H9 (cell line): ENCODE measurements around the gene NHLRC4. TPM values are rescaled to one million over a fixed set of nuclear protein-coding genes. Genes with fewer than 3 reads are reported as not detected.

ENCODE experiments used
- DNase-seq: peaks from one replicate; pipeline ENCODE4 v3.0.0-alpha.2; 2017
- H2AFZ ChIP-seq: one replicate; pipeline ENCODE4 v1.6.1; 2013; ENCODE audit warnings: mild to moderate bottlenecking, low read length, control low read depth, moderate library complexity
- H2AK5ac ChIP-seq: 2 replicates; pipeline ENCODE4 v1.6.1; 2013; ENCODE audit warnings: low read length, control low read depth, mixed read lengths; ENCODE audit not compliant: insufficient read length
- H2BK120ac ChIP-seq: one replicate; pipeline ENCODE4 v1.6.1; 2013; ENCODE audit warnings: low read depth, mild to moderate bottlenecking, low read length, control low read depth, inconsistent platforms; ENCODE audit not compliant: poor library complexity, severe bottlenecking
- H2BK12ac ChIP-seq: 2 replicates; pipeline ENCODE4 v1.6.1; 2013; ENCODE audit warnings: low read length, control low read depth, mixed read lengths, low read depth; ENCODE audit not compliant: insufficient read length
- H2BK15ac ChIP-seq: 2 replicates; pipeline ENCODE4 v1.6.1; 2013; ENCODE audit warnings: low read depth, low read length, control low read depth
- H2BK20ac ChIP-seq: one replicate; pipeline ENCODE4 v1.6.1; 2013; ENCODE audit warnings: low read depth, mild to moderate bottlenecking, low read length, control low read depth, inconsistent platforms; ENCODE audit not compliant: poor library complexity, severe bottlenecking
- H2BK5ac ChIP-seq: 2 replicates; pipeline ENCODE4 v1.6.1; 2013; ENCODE audit warnings: low read length, control low read depth, mixed read lengths; ENCODE audit not compliant: insufficient read length
- H3K14ac ChIP-seq: 2 replicates; pipeline ENCODE4 v1.6.1; 2013; ENCODE audit warnings: low read length, control low read depth; ENCODE audit not compliant: insufficient read depth
- H3K18ac ChIP-seq: 2 replicates; pipeline ENCODE4 v1.6.1; 2013; ENCODE audit warnings: low read depth, mild to moderate bottlenecking, mixed read lengths, low read length, control low read depth; ENCODE audit not compliant: insufficient read length
- H3K23ac ChIP-seq: 2 replicates; pipeline ENCODE4 v1.6.1; 2013; ENCODE audit warnings: low read length, control low read depth, mixed read lengths, low read depth; ENCODE audit not compliant: insufficient read length
- H3K23me2 ChIP-seq: 2 replicates; pipeline ENCODE4 v1.6.1; 2013; ENCODE audit warnings: low read depth, mild to moderate bottlenecking, mixed read lengths, low read length, control low read depth; ENCODE audit not compliant: insufficient read length, poor library complexity, severe bottlenecking
- H3K27ac ChIP-seq: 2 replicates; pipeline ENCODE4 v1.5.1; 2013; ENCODE audit warnings: low read length, control low read depth, mixed read lengths, low read depth; ENCODE audit not compliant: insufficient read length
- H3K27me3 ChIP-seq: 2 replicates; pipeline ENCODE4 v1.6.1; 2013; ENCODE audit warnings: low read length, control low read depth, inconsistent platforms; ENCODE audit not compliant: insufficient read depth
- H3K4ac ChIP-seq: 2 replicates; pipeline ENCODE4 v1.6.1; 2013; ENCODE audit warnings: low read depth, mild to moderate bottlenecking, control low read depth, inconsistent platforms, low read length, moderate library complexity
- H3K4me1 ChIP-seq: 2 replicates; pipeline ENCODE4 v1.6.1; 2013; ENCODE audit warnings: low read length, control low read depth, inconsistent platforms; ENCODE audit not compliant: insufficient read depth
- H3K4me2 ChIP-seq: 2 replicates; pipeline ENCODE4 v1.6.1; 2013; ENCODE audit warnings: low read length, control low read depth, mixed read lengths; ENCODE audit not compliant: insufficient read length, insufficient read depth
- H3K56ac ChIP-seq: 2 replicates; pipeline ENCODE4 v1.6.1; 2013; ENCODE audit warnings: low read depth, mild to moderate bottlenecking, mixed read lengths, low read length, control low read depth; ENCODE audit not compliant: insufficient read length
- H3K79me1 ChIP-seq: 2 replicates; pipeline ENCODE4 v1.6.1; 2013; ENCODE audit warnings: low read depth, mild to moderate bottlenecking, moderate library complexity, low read length, control low read depth, inconsistent platforms; ENCODE audit not compliant: insufficient read depth, poor library complexity, severe bottlenecking
- H3K79me2 ChIP-seq: 2 replicates; pipeline ENCODE4 v1.6.1; 2013; ENCODE audit warnings: low read length, control low read depth, inconsistent platforms; ENCODE audit not compliant: insufficient read depth
- H3K9ac ChIP-seq: 2 replicates; pipeline ENCODE4 v1.6.1; 2013; ENCODE audit warnings: low read length, control low read depth, mixed read lengths; ENCODE audit not compliant: insufficient read length; ENCODE audit errors: extremely low read depth
- H3K9me3 ChIP-seq: one replicate; pipeline ENCODE4 v1.6.1; 2013; ENCODE audit warnings: low read depth, low read length, inconsistent platforms; ENCODE audit not compliant: control insufficient read depth
- H3T11ph ChIP-seq: one replicate; pipeline ENCODE4 v1.6.1; 2013; ENCODE audit warnings: mild to moderate bottlenecking, low read length, control low read depth, inconsistent platforms
- H4K20me1 ChIP-seq: one replicate; pipeline ENCODE4 v1.6.1; 2013; ENCODE audit not compliant: control insufficient read depth, insufficient read length, insufficient read depth
- H4K5ac ChIP-seq: 2 replicates; pipeline ENCODE4 v1.6.1; 2013; ENCODE audit warnings: low read depth, mild to moderate bottlenecking, mixed read lengths, low read length, control low read depth; ENCODE audit not compliant: insufficient read length
- H4K8ac ChIP-seq: replicated peaks from 2 replicates; pipeline ENCODE4 v1.6.1; 2013; ENCODE audit warnings: low read length, control low read depth, mixed read lengths, low read depth; ENCODE audit not compliant: insufficient read length
- H4K91ac ChIP-seq: 2 replicates; pipeline ENCODE4 v1.6.1; 2013; ENCODE audit warnings: low read depth, mild to moderate bottlenecking, moderate library complexity, mixed read lengths, low read length, control low read depth; ENCODE audit not compliant: insufficient read length
- H3K27ac Mint-ChIP-seq, 3 experiments: 2 replicates in 2 of 3; 3 replicates in 1 of 3; pipeline ENCODE4 v1.8.0; 2020 to 2021; ENCODE audit warnings: mixed read lengths in 3 of 3, mild to moderate bottlenecking in 1 of 3, moderate library complexity in 1 of 3
- H3K27me3 Mint-ChIP-seq: 2 replicates; pipeline ENCODE4 v1.8.0; 2021; ENCODE audit warnings: low read depth, mild to moderate bottlenecking, moderate library complexity, mixed read lengths
- H3K36me3 Mint-ChIP-seq, 3 experiments: 2 replicates in 2 of 3; 3 replicates in 1 of 3; pipeline ENCODE4 v1.8.0; 2020 to 2021; ENCODE audit warnings: low read depth in 3 of 3, mixed read lengths in 3 of 3; ENCODE audit not compliant: insufficient read depth in 1 of 3
- H3K4me1 Mint-ChIP-seq, 2 experiments: 2 replicates each; pipeline ENCODE4 v1.8.0; 2020; ENCODE audit warnings: mixed read lengths in 2 of 2
- H3K4me3 Mint-ChIP-seq, 2 experiments: 2 replicates in 1 of 2; 3 replicates in 1 of 2; pipeline ENCODE4 v1.8.0; 2020 to 2021; ENCODE audit warnings: mild to moderate bottlenecking in 2 of 2, mixed read lengths in 2 of 2, moderate library complexity in 1 of 2
- H3K9me3 Mint-ChIP-seq, 2 experiments: 2 replicates in 1 of 2; 3 replicates in 1 of 2; pipeline ENCODE4 v1.8.0; 2020; ENCODE audit warnings: mild to moderate bottlenecking in 2 of 2, mixed read lengths in 2 of 2, moderate library complexity in 1 of 2
- CTCF ChIP-seq: fragments of 200-600 bp; sonication (generic); conservative IDR thresholded peaks from 3 replicates; pipeline ENCODE4 v1.8.0; 2021; ENCODE audit warnings: antibody characterized with exemption, mild to moderate bottlenecking
- WGBS: extraction: QIAGEN DNeasy Blood & Tissue Kit; methylation state at CpG from one replicate; pipeline ENCODE4 v1.1.7; 2013; ENCODE audit warnings: missing lambda C conversion rate, low lambda C conversion rate, mixed read lengths; ENCODE audit not compliant: insufficient read length; ENCODE audit errors: extremely low coverage; 5-methylcytosine and 5-hydroxymethylcytosine counted together
- total RNA-seq: library from RNA; stranded (reverse); gene quantifications from 2 replicates; pipeline ENCODE4 v1.2.1, GENCODE V29; 2021

The NHLRC4 gene
- total RNA-seq, 1 experiment from 2014 or later, result 0.42 TPM

GRCh38 chr16:534856-535445 lies 31.9 kb upstream of the NHLRC4 start:
- Histone ChIP-seq H3K79me1 (no peaks in the 10 kb centered on the region), H3K4me1 (no peaks in the 10 kb centered on the region), H3K23me2 (no peaks in the 10 kb centered on the region), H2BK12ac (no peak overlapping the region), H2AFZ (no peak overlapping the region), H3K56ac (no peak overlapping the region), H2BK120ac (no peak overlapping the region), H4K8ac (no peak overlapping the region), H4K5ac (no peak overlapping the region), H4K91ac (no peak overlapping the region), H3K27me3 (no peaks in the 10 kb centered on the region), H3K18ac (no peak overlapping the region), H2BK5ac (no peak overlapping the region), H3T11ph (no peak overlapping the region), H3K4me2 (no peak overlapping the region), H3K27ac (no peak overlapping the region), H3K4ac (no peak overlapping the region), H2BK15ac (no peak overlapping the region), H3K9me3 (no peaks in the 10 kb centered on the region), H2AK5ac (no peak overlapping the region), H4K20me1 (peaks cover 2% of the 10 kb centered on the region), H3K23ac (no peak overlapping the region), H3K14ac (no peak overlapping the region), H3K9ac (no peak overlapping the region), H3K79me2 (peaks cover 9% of the 10 kb centered on the region; the same call in 1 of the 2 replicates), H2BK20ac (no peak overlapping the region)
- H3K4me3 Mint-ChIP-seq, result no peak overlapping the region
- H3K9me3 Mint-ChIP-seq, result no peaks in the 10 kb centered on the region
- H3K4me1 Mint-ChIP-seq, result peaks cover under 1 to 1% of the 10 kb centered on the region in 2 experiments
- H3K27me3 Mint-ChIP-seq, result no peaks in the 10 kb centered on the region
- DNase-seq, result no peak
- no peak for TF ChIP-seq CTCF
- H3K36me3 Mint-ChIP-seq, result peaks cover 3 to 13% (median 8%) of the 10 kb centered on the region in 3 experiments; a peak in 6 of 7 replicates
- no CpG with 5 or more reads among the region's 27 CpGs for WGBS
- H3K27ac Mint-ChIP-seq, result no peak overlapping the region
